Measurements from ENCODE around the gene OR6V1.

OR6V1 gene, protein sequence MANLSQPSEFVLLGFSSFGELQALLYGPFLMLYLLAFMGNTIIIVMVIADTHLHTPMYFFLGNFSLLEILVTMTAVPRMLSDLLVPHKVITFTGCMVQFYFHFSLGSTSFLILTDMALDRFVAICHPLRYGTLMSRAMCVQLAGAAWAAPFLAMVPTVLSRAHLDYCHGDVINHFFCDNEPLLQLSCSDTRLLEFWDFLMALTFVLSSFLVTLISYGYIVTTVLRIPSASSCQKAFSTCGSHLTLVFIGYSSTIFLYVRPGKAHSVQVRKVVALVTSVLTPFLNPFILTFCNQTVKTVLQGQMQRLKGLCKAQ

DNA sequence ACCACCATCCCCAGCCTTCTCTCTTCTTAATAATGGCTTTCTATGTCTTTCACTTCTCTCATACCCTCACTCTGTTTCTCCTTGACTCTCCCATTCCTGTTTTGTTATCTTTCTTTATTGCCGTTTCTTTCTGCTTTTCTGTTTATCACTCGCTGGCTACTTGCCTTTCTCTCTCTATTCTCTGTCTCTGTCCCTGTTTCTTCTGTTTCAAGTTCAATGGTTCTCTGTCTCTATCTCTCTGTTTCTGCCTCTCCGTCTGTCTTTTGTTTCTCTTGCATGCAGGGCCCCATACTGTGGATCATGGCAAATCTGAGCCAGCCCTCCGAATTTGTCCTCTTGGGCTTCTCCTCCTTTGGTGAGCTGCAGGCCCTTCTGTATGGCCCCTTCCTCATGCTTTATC is at the start of gene OR6V1:
Gene OR6V1, plus strand, starts transcription at position 301 of the 400 bp plus-strand sequence. Its CDS starts 0 bp downstream, at position 301.
- DNase-seq: no peak

DNA sequence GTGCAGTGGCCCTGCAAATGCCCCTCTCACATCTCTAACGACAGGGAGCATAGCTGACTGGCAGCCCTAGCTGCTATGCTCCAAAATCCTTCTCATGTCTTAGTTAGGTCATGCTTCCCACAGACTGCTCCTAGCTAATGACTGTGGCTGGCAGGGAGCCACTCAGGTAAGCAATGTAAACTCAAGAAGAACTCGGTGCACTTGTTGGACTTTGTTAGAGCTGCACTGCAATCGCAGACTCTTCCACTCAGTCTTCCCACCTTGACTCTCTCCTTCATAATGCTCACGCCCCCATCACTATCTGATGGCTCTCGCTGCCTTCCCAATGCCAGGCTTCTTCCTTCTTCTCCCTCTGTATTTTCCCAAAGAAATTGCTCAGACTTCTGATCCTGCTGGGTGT is 49.2 kb upstream of the OR6V1 start:
- no peak for DNase-seq

DNA sequence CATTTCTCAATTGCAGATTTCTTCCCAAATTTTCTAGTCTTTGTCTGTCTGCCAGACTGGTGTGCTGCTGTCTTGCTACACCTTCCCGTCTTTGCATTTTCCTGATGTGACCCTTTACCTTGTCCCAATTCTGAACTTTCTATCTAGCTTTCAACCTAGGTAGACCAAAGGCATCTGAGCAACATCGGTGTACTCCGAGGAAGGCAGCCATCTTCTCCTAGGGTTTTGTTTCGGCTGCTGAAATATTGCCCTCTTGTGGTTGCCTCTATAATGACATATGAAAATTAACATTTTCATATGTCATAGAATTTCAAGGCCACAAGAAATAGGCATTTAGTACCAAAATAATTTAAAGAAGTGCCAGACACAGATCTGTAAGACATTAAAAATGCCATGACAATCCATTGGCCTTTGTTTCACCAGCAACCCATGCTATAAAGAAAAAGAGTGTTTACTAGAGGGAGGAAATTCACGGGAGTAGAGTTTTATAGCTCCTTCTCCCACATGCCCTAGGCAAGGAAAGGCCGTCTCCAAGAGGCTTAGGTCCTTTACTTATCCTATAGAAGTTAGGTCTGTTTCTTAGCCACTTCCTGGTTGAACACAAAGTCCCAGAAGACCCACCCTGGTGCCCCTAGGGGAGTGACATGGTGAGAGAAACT is 48.6 kb upstream of the OR6V1 start:
- no peak for DNase-seq

DNA sequence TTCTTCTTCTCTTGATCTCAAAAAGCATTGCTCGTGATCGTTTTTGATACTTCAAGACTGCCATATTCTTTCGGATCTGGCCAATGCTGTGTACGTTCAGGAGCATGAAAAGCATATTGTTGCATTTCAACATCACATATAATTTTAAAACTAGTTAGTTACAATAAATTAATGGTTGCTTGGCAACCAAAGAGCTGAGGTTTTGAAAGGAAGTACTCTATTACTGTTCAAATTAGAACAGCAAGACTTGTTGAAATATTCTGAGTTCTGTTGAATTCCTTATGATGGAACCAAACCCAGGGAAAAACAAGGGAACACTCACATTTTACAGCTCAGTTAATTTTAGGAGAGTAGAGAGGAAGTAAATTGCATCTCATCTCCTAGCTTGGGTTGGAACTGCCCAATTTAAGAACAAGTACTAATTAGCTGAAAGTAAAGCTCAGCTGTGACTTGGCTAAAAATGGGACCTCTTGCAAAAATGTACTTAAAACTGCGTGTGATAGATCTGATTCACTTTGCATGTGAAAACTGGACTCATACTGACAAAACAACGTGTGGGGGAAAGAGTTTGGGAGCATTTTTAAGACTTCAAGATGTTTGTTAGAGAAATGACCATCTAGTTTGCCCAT is 46.4 kb upstream of the OR6V1 start:
- DNase-seq: no peak

DNA sequence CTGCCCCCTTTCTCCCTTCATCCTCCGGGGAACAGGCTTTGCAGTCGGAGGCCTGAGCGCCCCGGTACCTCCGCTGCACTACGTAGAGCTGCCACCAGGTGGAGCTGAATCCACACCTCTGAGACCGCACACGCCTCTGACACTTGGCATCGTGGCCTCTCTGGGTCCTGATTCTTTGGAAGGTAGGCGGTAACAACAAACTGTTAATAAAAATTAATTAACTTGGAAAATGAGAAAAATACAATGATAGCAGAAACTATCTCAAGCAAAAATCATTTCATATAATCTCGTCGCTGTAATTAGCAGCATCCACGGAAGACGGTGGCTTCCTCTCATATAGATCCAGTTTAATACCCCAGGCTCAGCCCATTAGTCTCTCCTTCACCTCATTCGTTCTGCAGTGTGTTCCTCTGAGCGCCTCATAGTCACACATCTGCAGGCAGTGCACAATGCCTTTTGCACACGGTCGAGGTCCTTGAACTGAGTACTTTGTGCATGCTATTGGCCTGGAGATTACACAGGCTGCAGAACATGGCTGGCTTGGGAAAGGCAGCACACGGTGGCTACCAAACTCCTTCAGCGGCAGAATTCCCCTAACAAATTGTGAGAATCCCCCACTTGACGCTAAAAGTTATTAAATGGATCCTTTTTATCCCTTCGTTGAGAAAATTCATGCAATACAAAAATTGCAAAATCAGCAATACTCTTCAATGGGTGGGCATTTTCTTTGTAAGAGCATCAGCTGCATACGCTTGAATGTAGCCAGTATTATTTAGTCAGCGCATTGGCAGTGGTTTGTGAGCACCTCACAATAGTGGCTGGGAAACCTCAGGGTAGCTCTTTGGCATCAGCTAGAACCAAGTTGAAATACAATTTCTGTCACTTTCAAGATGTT is 43.9 kb upstream of the OR6V1 start:
- DNase-seq: no peak

DNA sequence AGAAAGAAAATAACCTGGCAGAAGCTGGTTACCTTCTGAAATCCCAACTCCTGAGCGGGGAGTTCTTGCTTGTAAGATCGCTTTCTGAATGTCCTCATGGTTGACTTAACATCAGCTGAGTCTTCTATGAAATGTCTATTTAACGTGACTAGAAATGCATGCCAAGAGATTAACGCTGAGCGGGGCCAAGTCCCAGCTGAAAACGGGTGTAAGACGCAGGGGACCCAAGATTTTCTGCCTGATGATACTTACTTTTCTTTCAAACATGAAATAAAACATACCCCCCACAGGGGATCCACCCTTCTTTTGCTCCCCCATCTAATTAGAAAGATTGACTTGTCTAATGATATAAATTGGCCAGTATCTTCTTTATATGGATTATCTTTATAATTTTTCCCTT is 40.1 kb upstream of the OR6V1 start:
- no peak for DNase-seq

DNA sequence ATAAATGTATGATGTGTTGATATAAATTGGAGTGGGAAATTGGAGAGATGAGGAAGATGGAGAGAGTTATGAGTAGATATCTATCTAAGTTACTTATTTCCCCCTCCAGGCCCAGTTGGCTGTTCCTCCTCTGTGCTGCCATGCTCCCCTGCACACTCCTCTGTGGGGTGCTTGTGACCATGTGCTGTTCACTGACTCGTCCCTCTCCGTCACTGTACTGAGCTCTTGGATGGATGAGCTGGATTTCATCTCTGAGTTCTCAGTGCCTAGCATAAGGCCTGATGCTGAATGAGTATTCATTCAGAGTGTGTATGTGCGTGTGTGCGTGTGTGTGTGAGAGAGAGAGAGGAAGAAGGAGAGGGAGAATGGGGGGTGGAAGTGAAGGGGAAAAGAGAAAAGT is 39.7 kb upstream of the OR6V1 start:
- no peak for DNase-seq

DNA sequence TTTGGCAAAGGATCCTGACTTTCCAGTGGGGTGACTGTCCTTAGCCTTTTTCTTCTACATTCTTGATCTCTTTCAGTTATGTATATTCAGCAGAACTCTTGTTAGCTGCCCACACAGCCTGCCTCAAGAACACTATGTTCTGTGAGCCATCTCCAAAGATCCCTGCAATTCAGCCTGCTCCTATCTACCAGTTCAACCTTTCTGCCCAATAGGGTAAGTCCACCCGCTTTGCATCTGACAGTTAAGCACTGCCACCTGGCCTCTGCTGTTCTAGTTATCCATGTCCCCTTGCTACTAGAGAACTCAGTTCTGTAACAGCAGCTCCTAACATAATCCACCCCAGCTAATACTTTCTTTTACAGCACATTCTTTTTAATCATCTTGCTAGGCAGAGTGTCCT is 38.7 kb upstream of the OR6V1 start:
- no peak for DNase-seq

DNA sequence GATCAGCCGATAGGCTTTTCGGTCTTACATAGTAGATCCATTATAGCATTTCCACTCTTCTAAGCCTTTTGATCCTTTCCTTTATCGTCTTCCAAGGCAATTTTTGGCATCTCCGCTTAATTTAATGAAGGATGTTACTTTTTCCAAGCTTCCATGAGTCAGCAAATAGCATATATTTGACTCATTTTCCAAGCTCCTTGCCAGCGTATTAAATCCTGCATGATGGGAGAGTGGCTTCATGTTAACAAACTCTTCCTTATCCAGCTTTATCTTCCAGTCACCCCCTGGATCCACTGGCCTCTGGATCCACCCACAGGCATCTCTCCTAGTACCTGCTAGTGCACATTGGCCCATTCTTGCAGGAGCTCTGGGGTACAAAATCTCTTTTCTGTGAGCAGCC is 38.2 kb upstream of the OR6V1 start:
- DNase-seq: no peak

DNA sequence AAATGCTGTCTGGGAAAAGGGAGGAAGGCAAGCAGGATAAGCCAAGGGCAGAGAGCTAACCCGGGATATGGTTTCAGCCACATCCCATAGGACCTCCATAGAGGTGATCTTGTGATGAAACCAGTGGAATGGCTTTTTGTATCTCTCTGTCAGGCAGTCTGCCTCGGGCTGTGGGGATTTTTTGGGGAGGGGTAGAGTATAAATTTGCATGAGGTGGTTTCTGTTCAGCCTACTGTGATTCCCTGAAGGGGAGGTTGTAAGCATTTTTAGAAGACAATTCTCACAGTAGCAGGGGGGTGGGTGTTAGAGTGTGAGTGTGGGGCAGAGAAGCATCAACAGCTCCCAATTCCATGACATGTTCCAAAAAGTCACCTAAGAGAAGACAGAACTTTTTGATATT is 37.1 kb upstream of the OR6V1 start:
- DNase-seq: no peak

DNA sequence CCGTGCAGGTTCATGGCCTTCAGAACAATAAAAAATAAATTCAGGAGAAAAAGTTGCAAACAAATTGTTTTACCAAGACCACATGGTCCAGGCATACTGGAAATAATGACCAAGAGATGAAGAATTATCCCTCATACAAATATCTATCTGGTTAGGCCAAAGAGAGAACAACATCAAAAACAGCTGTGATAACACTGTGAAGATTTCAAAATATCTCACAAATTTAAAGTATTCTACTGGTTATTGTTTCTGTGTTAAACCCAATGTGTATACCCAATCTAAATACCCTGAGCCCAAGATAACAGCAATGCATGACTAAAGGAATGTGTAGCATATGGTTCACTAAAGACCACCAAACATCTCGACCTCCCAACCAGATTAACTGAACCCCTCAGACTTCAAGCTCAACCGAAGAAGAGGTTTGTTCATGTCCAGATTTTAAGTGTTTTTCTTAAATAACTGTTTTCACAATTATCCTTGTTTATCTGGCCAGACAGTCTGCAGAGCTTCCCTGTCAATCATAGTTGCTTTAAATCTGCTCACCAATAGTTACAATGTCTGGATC is 36.1 kb upstream of the OR6V1 start:
- no peak for DNase-seq

DNA sequence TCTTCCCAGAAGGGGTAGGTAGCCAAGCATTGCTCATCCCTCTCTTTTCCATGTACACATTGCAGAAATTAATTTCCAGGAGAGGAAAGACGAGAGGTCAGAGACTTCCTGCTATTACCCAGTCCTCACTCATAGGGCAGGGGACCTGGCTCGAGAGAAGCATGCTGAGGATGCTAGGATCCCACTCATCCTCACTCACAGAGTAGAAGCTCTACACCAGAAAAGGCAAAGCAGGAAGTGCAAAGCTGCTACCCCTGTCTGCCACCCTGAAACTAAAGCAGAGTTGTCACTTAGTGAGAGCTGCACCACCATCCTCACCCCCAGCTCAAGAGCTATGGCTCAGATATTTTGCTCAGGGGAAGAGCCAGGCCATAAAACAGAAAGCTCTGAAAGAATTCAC is 35.1 kb upstream of the OR6V1 start:
- DNase-seq: no peak

DNA sequence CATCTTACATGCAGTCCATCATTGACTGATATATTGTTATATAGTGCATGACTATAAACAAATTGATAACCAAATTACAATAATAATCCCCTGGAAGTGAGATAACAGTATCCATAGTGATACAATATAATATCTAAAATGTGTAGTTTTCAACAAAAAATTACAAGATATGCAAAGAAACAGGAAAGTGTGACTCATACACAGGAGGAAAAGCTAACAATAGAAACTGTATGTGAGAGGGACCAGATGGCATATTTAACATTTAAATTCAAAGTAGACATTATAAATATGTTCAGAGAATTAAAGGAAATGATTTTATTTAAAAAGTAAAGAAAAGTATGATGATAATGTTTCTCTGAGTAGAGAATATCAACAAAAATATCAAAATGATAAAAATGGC is 33.2 kb upstream of the OR6V1 start:
- no peak for DNase-seq

DNA sequence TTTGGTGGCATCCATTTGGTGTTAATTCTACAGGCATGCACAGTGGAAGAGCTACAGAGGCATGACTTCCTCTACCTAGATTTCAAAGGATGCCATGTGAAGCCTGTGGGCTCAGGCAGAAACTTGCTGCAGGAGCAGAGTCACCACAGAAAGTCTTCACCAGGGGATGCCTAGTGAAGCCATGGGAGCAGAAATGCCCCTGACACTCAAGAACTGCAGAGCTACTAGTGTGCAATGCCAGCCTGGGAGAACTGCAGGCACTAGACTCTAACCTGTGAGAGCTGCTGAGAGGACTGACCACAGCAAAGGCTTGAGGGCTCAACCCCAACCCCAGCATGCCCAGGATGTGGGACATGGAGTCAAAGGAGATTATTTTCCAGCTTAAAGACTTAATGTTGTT is 29.1 kb upstream of the OR6V1 start:
- no peak for DNase-seq

DNA sequence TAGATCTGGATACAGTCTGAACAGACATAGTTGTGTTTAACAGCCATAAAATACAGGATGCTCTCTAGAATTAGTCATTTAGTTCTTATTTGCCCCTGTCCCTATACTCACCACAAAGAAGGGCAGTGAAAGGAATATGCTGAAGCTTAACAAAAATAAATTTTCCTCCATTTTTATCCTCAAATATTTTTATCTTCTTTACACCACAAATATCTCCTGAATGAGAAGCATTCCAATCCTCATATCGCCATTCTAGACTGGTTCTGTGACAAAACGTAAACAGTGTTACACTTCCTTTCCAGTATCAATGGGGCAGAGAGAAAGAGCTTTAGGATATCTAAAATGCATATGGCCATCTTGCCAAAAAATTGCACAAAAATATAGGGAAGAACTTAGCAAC is 26.8 kb upstream of the OR6V1 start:
- no peak for DNase-seq

DNA sequence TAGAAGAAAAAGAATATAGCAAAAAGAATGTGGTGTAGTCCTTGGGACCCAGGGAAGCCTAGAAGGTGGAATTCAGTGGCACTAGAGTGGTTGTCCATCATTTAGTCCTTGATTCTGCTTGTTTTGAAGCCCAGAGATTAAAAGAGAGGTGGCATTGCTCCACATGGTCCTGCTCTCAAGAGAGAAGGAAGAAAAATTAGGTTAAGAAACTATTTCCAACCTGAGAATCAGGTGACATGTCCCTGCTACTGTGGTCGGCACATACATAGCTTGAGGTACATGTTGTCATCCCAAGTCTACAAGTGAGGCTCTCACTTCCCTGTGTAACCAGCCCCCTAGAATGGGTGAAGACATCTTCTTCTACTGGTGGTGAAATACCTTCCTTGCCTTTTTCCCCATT is 25.1 kb upstream of the OR6V1 start, which contains the start of gene OR9A2:
Gene OR9A2, minus strand, starts transcription at position 101 of the 400 bp plus-strand sequence. Its CDS starts 0 bp downstream, at position 101.
- no peak for DNase-seq

DNA sequence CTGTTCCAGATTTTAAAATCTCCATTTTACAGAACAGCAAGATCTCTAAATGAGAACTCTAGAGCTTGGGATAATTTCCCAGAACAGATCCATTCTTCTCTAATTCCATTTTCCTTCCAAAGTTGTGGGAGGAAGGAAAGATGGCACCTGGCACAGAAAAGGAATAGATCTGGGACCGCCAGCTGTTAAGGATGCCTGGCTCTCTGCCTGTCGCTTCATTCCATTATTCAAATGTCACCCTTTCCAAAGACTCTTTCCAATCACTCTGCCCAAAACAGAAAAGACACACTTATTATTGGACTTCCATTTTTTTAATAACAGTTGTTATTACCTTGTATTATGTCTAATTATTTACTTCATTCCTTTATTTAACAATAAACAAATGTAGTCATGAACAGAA is 24.5 kb upstream of the OR6V1 start:
- DNase-seq: no peak

DNA sequence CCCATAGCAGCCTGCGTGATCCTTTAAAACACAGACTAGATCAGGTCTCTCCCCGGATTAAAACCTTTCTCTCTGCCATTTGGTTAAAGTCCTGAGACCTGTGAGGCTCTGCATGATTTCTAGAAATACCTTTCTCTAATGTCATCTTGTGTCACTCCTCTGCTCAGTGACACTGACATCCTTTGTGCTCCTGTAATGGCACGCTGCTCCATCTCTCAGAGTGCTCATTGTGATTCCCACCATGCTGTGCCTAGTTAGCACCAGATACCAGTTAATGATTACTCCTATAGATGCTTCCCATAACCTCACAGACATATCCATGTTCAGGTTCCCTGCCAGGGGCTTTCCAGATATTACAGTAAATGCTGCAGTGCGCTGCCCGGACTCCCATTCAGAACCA is 13.5 kb upstream of the OR6V1 start:
- no peak for DNase-seq

DNA sequence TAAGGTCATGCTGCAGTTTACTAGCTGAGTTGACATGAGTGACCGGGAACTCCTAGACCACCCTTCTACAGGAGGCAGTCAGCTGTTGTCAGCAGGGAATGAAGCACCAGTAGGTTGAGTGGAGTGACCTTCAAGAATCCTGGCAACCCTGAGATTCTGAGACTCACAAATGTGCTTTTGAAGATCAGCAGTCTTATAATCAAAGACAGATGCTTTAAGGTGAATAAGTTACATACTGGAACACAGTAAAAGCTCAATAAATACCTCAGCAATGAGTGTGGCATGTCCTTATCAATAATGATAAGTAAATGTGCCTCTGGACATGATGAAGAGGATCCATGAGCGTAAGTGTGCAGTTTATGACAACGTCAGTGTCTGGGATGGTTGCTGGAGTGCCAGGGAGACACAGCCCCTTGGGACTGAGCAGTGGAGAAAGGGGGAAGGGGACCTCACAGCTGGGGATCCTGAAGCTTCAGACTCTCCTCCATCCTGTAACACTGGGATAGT is 11.9 kb upstream of the OR6V1 start:
- no peak for DNase-seq

DNA sequence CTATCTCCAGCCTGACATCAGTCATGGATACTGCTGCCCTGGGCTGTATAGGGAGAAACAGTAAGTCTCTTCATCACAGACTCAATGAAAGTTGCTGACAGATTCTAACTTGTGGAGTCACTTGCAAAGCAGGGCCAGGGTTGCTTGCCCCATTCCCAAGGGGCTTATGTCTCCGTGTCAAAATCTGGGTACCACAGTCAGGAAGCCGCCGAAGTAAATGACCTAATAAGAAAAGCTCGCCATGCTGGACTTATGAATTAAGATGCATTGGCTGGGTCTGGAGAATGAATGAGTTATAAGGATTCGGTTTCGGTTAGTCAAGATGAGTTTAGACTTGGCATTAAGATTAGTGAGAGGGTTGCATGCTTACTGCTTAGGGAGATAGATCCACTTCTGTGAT is 10.8 kb upstream of the OR6V1 start:
- no peak for DNase-seq

DNA sequence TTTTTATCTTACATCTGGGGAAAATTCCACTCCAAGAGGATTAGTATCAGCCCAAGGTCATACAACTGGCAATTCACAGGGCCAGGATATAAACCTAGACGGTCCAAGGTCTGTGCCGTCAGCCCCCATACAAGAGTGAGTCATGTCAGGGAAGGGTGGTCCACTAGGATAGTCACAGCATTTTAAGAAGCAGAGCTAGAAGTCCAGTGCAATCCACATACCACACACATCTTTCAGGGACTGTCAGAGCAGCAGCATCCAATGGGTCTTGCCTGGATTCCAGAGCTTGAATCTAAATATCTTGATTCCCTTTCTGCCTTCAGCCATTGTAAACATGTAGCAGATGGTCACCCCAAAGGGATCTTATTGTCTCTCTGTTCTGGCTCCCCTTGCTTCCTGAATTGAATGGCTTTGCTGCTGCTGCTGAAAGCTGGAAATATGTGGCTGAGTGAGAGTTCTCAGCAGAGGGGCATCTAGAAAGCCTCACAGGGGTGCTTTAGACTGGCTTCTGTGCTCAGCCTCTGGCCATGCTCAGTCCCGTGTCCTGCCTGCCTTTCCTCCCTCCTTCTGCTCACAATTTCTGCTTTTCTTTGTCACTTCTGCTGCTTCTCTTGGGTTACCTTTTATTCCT is 9.9 kb upstream of the OR6V1 start:
- no peak for DNase-seq

DNA sequence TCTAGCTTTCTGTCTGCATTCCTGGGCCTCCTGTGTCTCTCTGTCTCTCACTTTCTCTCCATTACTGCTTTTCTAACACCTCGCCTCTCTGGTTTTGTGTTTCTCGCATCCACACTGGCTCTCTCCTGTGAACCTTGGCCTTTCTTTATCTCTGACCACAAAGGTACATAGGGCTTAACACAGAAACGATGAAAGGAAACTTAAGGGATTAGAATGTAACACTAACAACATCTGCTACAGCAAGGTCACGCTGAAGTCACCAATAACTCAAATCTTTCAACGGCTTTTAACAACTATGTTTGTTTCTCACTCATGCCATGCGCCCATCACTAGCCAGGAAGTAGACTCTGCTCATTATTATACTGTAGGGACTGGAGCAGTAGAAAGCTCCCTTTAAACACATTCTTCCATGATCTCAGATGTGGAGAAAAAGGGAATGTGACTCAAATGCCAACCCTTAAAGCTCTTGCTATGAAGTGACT is 9.3 kb upstream of the OR6V1 start:
- DNase-seq: no peak

Measured in SIG-M5 (cell line).